RKO (cell line): ENCODE data around the gene DISP3.
A peak's percentile ranks its signal among the peaks of the same experiment; 100 is the strongest.

ENCODE experiments used
- DNase-seq: peaks from one replicate; pipeline ENCODE4 v3.0.0-alpha.2; 2016; ENCODE audit warnings: low spot score

DISP3 gene

DNA sequence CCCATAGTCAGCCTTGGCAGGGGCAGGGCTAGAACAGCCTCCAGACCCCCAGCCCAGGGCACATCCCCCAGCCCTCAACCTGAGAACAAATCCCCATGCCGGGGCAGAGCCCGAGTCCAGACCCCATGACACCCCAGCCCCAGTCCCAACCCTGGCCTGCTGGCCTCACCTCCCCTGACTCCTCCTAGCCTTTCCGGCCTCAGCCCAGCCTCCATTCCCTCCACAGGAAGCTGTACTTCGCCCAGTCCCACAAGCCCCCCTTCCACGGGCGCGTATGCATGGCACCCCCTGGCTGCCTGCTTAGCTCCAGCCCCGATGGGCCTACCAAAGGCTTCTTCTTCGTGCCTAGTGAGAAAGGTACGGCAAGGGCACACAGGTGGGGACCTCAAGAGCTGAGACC lies 50.4 kb downstream of the DISP3 start:
- no peak for DNase-seq

DNA sequence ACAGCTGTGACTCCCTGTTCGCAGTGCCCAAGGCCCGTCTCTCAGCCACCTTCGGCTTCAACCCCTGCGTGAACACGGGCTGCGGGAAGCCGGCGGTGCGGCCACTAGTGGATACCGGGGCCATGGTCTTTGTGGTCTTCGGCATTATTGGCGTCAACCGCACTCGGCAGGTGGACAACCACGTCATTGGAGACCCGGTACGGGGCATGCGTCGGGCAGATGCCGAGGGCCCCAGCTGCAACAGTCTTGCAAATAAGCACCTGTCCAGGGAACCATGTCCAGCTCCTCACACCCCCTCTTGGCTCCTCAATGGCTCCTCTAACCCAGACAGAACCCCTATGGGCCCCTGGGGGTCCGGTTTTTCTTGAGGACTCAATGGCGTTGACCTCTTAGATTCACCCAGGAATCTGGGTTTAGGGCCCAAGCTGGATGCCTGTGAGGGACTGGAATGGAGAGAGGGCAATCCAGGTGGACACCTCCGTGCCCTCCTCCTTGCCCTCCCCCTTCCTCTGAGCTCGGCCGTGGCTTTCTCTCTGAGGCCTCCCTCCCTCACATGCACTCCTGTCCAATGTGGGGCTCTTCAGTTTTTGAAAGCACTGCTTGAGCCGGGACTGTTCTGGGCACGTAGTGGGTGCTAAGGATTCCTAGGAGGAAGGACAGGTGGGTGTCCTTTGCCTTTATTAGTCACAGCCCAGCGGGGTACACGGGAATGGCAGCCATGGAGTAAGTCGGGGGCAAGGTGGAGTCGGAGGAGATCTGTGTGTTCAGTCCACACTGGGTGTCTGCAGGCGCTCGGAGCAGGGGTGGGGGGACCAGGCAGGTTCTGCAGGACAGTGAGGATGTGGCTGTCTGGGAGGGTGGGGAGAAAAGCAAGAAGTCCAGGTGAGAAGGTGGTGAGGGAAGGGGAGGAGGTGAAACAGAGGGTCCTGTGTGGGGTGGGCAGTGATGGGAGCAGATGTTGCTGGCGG lies 51.1 kb downstream of the DISP3 start:
- no peak for DNase-seq

DNA sequence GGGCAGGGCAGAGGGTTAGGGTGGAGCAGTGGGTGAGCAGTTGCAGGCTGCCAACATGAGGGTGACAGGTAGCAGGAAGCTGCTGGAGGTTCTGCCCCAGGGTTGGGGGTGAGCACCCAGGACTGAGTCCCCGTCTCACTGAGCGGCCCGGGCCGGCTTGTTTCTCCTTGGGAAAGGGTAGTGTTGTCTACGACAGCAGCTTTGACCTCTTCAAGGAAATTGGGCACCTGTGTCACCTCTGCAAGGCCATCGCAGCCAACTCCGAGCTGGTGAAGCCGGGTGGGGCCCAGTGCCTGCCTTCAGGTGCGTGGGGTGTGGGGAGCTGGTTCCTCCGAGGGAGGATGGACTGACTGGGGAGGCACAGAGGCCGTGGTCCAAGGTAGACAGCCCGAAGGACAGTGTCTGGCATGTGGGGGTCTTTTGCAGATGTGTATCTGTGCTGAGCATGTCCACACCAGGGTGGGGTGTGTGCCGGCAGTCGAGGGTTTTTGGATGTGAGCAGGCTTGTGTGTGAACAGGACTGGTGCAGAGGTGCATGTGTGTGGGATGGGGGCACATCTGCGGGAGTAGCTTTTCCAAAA lies 51.9 kb downstream of the DISP3 start:
- no peak for DNase-seq

DNA sequence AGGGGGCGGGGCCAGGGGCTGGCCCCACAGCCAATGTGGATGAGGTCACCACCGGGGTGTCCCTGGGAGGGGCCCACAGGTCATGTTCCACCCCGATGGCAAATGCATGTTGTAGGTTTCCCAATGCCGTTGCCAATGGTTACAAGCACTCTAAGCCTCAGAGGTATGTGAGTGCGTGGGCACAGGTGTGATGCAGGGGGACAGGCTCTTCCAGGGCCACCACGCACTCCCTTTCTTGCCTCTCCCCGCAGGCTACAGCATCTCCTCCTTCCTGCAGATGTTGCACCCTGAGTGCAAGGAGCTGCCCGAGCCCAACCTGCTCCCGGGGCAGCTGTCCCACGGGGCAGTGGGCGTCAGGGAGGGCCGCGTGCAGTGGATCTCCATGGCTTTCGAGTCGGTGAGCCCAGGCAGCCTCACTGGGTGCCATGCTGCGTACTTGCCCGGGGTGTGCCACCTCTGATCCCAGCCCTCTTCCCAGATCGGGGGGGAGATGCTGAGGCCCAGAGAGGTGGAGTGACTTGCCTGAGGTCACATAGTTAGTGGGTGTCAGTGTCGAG lies 52.4 kb downstream of the DISP3 start:
- DNase-seq: no peak

DNA sequence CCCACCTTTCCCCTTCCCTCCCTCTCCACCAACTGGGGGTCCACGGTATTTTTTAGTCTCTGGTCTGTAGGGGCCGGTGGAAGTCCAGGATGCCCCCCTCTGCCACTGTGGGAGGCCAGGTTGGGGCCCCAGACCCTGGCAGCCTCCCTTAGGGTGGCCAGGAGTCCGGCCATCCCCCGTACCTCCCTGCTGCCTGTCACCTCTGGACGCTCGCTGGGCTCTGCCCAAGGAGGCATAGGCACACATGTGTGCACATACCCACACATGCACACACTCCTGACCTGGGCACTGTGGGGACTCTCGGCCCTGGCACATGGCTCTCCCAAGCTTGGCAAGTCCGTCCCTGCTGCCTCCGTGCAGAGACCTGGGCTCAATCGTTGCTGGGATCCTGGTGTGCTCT lies 53.0 kb downstream of the DISP3 start:
- DNase-seq: no peak

DNA sequence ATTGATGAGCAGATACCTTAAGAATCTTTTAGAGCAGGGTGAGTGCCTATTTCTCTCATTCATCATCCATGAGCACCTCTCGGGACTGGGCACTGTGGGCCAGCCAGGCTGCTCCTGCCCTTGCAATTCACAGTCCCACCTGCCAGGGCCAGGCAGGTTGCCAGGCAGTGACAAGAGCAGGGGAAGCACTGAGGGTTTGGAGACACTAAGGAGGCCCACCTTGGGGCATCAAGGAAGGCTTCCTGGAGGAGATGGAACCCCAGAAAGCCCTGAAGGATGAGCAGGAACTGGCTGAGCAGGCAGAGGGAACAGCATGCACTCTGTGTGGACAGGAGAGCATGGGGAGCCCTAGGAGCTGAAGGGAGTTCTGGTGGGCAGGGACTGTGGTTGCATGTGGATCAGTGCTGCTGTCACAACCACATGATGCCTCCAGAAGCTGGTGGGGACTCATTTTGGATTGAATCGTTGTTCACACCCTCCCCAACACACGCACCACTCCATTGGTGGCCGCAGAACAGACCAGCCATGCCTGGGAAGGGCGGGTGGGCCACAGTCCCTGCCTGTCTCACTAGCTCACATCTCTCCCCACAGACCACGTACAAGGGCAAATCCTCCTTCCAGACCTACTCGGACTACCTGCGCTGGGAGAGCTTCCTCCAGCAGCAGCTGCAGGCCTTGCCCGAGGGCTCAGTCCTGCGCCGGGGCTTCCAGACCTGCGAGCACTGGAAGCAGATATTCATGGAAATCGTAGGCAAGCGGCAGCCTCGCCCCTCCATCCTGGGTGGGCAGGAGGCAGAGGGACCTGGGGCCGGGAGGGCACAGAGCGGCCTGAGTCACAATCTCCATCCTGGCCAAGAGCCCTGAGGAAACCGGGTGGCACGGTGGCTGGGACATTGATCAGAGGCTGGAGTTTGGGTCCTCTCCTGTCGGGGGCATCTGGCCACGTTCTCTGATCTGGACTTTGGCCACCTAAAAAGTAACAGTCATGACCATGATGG lies 55.1 kb downstream of the DISP3 start:
- DNase-seq: no peak

DNA sequence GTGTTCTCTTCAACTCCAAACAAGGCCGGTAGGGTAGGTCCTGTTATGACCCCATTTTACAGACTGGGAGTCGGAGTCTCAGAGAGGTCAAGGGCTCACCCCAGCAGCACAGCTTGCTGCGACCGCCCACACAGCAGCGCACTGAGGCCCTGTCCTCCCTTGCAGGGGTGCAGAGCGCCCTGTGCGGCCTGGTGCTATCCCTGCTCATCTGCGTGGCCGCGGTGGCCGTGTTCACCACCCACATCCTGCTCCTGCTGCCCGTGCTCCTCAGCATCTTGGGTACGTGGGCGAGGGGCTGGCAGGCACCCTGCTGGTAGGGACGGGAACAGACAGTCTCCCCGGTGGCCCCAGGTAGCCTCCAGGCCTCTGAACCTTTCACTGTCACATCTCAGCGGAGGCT lies 55.9 kb downstream of the DISP3 start:
- DNase-seq: no peak

DNA sequence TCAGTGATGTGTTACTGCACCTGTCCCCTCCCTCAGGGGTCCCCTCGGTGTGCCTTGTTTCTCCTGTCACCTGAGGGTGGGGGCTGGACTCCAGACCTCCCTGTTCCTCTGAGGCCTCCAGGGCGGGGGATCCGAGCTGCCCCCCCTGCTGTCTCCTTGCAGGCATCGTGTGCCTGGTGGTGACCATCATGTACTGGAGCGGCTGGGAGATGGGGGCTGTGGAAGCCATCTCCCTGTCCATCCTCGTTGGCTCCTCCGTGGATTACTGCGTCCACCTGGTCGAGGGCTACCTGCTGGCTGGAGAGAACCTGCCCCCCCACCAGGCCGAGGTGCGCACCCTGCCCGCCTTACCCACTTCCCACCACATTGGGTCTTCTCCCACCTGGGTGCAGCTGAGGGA lies 56.4 kb downstream of the DISP3 start:
- no peak for DNase-seq

DNA sequence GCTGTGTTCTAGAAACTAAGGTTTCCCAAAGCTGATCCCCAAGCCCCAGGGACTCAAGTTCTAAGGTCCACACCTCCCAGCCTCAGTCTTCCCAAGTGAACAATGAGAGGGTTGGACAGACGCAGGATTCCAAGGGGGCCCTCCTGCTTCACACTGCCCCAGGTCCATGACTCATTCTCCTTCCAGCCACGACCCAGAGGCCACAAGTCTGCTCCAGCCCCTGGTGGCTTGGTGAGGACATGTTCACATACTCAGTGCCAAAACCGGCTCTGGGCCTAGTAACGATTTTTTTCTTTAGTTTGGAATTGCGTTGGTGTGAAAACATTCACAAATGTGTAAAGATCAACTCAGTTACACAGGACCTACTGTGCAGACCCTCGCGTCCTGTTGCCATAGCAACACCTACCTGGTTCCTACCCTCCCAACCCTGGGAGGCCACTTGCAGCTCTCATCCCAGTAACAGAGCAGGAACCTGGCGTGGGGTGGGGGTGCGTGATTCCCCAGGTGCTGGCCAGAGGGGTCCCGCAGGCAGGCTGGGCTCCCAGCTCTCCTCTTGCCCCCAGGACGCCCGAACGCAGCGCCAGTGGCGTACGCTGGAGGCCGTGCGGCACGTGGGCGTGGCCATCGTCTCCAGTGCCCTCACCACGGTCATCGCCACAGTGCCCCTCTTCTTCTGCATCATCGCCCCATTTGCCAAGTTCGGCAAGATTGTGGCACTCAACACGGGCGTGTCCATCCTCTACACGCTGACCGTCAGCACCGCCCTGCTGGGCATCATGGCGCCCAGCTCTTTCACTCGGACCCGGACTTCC lies 57.0 kb downstream of the DISP3 start:
- DNase-seq: peak; percentile 25

DNA sequence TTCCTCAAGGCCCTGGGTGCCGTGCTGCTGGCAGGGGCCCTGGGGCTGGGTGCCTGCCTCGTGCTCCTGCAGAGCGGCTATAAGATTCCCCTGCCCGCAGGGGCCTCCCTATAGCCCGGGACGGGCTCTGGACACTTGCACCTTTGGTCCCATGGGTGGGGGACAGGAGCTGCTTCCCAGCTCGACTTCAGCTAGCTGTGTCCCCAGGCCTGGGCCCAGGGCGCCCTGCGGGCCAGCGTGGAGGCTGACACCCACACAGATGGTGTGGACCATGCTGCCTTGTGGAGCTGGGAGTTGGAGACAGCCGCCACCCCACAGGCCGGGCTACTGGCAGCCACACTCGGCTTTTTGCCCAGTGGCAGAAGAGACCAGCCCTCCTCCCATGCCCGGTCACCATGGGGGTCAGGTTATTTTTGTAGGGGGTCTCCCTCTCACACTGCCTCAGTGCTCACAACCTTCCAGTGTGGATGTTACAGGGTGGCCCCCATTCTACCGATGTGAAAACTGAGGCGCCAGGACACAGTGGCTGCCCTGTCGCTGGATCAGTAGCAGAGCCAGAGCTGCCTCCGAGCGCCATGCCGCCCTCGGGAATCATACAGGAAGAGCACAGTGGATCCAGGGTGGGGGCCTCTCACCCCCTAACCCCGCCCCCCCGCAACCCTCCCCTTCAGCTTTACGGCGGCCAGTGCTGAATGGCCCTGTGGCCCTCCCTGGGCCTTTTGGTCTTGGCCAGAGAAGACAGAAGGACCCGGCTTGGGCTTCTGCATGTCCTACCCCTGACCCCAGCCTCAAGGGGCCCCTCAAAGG lies 57.8 kb downstream of the DISP3 start:
- DNase-seq: no peak

DNA sequence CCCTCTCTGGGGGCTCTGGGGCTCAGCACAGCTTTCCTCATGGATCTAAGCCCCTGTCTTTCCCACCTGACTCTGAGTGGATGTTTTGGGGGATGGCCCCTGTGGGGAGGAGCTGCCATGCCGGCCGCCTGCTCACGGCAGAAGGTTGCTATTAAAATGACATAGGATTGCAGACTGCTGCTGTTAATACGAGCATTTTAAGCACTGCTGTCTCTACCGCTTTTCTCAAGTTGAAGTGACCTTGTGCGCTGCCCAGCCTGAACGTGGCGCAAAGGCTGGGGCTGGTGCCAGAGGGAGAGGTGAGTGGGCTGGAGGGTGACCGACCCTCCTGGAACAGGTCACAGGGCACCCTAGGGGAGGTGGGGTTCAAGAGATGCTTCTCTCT lies 58.4 kb downstream of the DISP3 start:
- no peak for DNase-seq

DNA sequence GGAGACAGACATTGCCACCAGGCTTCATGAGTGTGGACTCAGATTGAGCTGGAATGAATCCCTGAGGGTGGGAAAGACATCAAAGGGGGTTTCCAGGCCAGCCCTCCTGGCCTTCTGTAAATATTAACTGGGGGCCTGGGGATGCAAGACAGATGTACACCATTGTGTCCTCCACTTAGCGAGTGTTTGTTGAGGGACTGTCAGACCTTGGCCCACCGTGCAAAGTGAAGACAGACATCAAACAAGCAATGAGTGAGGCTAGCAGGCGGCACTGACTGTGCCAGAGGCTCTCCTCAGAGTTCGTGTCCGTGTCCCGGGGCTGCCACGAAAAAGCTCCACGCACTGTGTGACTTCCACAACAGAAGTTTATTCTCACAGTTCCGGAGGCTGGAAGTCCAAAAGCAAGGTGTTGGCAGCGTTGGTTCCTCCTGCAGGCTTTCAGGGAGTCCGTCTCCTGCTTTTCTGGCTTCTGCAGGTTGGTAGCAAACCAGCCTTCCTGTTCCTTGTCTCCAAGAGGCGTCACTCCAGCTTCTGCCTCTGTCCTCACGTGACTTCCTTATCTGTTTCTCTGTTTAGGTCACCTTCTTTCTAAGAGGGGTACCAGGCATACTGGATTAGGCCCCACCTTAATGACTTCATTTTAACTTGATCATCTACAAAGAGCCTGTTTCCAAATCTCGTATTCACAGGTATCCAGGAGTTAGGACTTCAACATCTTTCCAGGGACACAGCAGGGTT lies 59.1 kb downstream of the DISP3 start:
- no peak for DNase-seq

DNA sequence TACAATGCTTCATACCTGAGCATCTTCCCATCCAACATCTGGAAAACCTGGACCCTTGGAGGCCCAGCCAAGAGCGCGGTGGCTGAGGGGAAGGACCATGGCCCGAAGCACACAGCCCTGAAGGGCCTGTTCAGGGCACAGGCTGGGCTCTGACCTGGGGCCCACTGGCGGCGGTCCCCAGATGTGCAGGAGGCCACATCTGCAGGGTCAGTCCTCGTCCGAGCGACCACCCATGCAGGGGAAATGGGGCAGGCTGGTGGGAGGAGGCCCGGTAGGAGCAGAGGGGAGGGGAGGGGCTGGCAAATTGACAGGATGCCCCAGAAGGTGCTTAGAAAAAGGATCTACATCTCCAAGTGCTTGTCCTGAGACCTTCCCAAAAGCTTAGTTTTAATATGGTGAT lies 59.9 kb downstream of the DISP3 start:
- no peak for DNase-seq

DNA sequence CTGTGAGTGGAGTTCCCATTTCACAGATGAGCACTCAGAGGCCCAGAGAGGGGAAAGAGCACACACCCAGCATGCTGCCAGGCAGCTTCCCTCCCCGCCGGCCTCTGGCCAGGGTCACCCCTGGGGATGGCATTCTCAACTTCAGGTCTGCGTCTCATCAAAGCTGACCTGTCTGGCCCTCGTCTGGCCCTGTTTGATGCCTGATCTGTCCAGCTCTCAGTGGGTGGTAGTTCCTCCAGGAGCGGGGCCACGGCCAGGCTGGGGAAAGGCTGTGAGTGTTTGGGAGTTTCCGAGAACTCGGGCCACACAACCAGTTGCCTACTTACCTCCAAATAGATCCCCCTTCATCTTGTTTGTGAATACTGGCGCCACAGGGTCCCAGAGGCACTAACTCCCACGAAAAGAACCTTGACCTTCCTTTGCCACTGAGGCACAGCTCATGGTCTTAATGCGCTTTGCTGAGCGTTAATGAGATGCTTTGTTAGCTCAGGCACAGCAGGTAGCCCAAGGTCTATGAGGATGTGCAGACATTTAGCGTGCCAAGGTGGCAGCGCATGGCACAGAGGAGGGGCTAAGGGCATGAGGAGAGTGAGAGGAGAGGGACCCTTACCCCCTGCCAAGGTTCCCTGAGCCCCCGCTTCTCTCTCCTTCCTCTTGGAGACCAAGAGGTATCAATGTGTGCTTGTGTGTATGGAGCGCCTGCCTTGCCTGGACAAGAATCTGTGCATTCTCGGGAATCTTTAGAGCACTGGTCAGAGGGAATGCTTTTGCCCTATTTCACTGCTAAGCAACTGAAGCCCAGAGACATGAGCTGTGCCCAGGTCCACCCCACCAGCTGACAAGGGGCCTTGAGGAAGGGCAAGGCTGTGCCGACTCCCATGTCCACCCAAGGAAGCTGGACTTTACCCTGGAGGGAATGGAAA lies 61.2 kb downstream of the DISP3 start:
- no peak for DNase-seq

DNA sequence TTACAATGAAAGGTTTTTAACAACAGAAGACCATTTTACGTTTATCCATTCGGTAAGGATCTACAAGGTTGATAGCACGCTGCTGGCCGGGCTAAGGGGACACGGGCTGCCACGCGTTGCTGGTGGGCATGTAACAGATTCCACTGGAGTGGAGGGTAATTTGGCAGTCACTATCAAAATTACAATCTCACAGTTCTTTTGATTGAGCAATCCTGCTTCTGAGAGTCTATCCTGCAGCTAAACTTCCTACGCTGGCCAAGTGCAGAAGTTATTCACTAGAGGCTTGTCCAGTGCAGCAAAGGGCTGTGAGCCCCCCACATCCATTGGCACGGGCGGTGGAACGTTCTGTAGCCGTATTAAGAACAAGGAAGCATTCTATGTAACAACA lies 61.8 kb downstream of the DISP3 start:
- DNase-seq: no peak

DNA sequence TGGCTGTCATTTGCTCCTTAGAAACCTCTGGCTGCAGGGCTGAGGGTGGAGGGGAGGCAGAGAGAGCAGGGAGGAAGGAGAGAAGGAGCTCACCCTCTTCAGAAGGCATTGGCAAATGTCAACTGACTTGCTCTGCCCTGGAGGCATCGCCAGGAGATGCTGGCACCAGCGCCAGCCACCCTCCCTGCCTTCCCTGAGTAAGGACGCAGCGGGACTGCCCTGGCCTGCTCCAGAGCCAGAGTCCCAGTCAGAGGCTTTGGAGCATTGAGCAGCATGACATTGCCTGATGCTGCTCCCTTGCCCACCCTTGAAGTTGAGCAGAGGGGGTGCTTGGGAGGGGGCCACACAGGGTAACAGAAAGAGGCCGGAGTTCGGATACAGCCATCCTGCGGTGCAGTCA lies 62.3 kb downstream of the DISP3 start:
- no peak for DNase-seq

DNA sequence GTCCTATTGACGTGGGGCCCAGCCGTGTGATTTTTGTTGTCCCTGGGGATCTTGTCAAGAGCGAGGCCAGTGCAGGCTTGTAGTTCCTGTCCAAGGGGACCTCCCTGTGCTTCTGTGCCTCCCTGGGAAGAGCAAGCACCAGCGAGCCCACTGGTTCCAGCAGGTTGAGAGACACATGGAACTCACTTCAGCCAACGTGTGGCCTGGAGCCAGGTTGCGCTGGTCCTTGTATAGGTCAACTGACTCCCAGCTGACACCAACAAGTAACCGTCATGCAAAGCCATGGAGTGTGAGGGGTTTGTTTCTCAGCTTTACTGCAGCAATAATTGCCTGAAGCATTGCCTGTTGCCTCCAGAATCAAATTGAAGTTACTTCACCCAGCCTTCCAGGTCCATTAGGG lies 63.0 kb downstream of the DISP3 start:
- no peak for DNase-seq

DNA sequence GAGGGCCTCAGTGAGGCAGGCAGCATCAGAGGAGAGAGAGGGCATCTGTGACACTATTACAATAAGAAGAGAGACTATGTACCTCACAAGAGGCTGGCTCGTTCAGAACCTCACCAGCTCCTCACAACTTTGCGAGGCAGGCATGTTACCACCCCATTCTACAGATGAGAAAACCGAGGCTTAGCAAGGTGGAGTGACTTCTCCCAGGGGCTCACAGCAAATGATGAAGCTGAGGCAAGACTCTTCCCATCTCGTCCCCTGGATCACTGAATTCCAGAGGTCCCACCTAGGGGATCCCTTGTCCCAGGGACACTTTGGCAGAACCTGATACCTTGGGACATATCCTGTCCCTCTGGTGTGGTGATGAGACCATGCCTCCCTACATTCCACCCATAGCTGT lies 64.4 kb downstream of the DISP3 start:
- DNase-seq: no peak

DNA sequence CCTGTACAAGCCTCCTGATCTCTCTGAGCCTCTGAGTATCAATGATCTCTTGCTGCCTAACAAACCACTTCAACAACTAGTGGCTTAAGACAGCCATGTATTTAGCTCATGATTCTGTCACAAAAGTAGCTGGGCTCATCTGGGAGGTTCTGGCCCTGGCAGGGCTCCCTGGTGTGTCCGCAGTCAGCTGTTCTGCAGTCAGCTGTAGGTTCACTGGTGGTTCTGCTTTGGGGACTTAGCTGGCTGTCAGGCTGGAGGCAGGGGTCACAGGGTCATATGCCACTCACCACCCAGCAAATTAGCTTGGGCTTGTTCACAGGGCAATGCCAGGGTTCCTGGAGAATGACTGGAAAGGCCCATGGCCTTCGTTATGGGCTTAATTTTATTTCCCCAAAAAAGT lies 64.8 kb downstream of the DISP3 start:
- DNase-seq: no peak
